ENCODE results near the gene CS. TPM values are rescaled to one million over a fixed set of nuclear protein-coding genes. Genes with fewer than 3 reads are reported as not detected.

CS gene
- total RNA-seq, 4 donors from 2014 or later: 211 to 359 (median 271) TPM

- H3K4me3 ChIP-seq: no peak overlapping the region
- H3K9me3 ChIP-seq: no peaks in the 10 kb centered on the region
- H3K27ac ChIP-seq: peak overlapping the region; percentile 74 to 97 (median 83)
- in situ Hi-C loops (cut with MboI; ENCODE audit: low sequenced_read_pairs in 4 of 4) (no loop called here), intact Hi-C loops (cut with DNase I; ENCODE audit: low total_unique reads) (loop anchor here (10.0 kb wide), 2 partner anchors 374 to 546 kb away; partner anchors contain the start of genes BAZ2A and BLOC1S1)
- DNase-seq: peak in 1 of 2 donors; percentile 77
- TF ChIP-seq CTCF (IDR thresholded peaks at IDR 0.05 in 4 of 5, conservative IDR thresholded peaks at IDR 0.05 in 1 of 5) (no peak), POLR2A (IDR thresholded peaks at IDR 0.05) (no peak)
- H3K4me1 ChIP-seq: peaks cover 31 to 41% of the 10 kb centered on the region in 2 donors
- peaks cover 0 to 5% of the 10 kb centered on the region in 2 donors for H3K36me3 ChIP-seq
- H3K27me3 ChIP-seq: no peaks in the 10 kb centered on the region
- peak in 1 of 2 donors; percentile 26 for ATAC-seq
Measured at GRCh38 chr12:56260921-56261320, 39.2 kb downstream of the CS start.

GRCh38 chr12:56260380-56260779 is 39.8 kb downstream of the CS start:
- Histone ChIP-seq H3K9me3 (no peaks in the 10 kb centered on the region), H3K4me1 (peaks cover 33 to 47% of the 10 kb centered on the region in 2 donors), H3K27me3 (no peaks in the 10 kb centered on the region), H3K4me3 (no peak overlapping the region), H3K27ac (peak overlapping the region; percentile 74 to 97 (median 83)), H3K36me3 (peaks cover 0 to 10% of the 10 kb centered on the region in 2 donors)
- intact Hi-C loops (cut with DNase I; ENCODE audit: low total_unique reads): loop anchor here (10.0 kb wide), 2 partner anchors 374 to 546 kb away; partner anchors contain the start of genes BAZ2A and BLOC1S1
- in situ Hi-C loops (cut with MboI; ENCODE audit: low sequenced_read_pairs in 4 of 4): no loop called here
- TF ChIP-seq POLR2A (IDR thresholded peaks at IDR 0.05) (no peak), CTCF (IDR thresholded peaks at IDR 0.05 in 4 of 5, conservative IDR thresholded peaks at IDR 0.05 in 1 of 5) (no peak)
- ATAC-seq (no peak), DNase-seq (peak in 1 of 2 donors; percentile 33)

- ATAC-seq: no peak
- Histone ChIP-seq H3K9me3 (no peaks in the 10 kb centered on the region), H3K27me3 (no peaks in the 10 kb centered on the region), H3K36me3 (peaks cover 0 to 26% of the 10 kb centered on the region in 2 donors), H3K27ac (peak overlapping the region; percentile 89 to 97 (median 91)), H3K4me3 (peak overlapping the region; percentile 67 to 98 (median 79)), H3K4me1 (peaks cover 33 to 48% of the 10 kb centered on the region in 2 donors)
- in situ Hi-C loops (cut with MboI; ENCODE audit: low sequenced_read_pairs in 4 of 4): no loop called here
- TF ChIP-seq CTCF (IDR thresholded peaks at IDR 0.05 in 4 of 5, conservative IDR thresholded peaks at IDR 0.05 in 1 of 5) (no peak), POLR2A (IDR thresholded peaks at IDR 0.05) (no peak)
- intact Hi-C loops (cut with DNase I; ENCODE audit: low total_unique reads): loop anchor here (2.0 kb wide), 1 partner anchor 140 kb away; the partner anchor contains the start of gene ZC3H10
- no peak for DNase-seq
Measured at GRCh38 chr12:56258820-56259183, 41.3 kb downstream of the CS start.

- ATAC-seq (peak; percentile 67 to 79), DNase-seq (peak; percentile 40 to 58)
- Histone ChIP-seq H3K9me3 (no peaks in the 10 kb centered on the region), H3K27me3 (no peaks in the 10 kb centered on the region), H3K36me3 (peaks cover 0 to 32% of the 10 kb centered on the region in 2 donors), H3K4me1 (peaks cover 33 to 48% of the 10 kb centered on the region in 2 donors), H3K27ac (peak within 1 kb of the TSS; percentile 89 to 97 (median 91)), H3K4me3 (peak within 1 kb of the TSS; percentile 71 to 98 (median 79))
- TF ChIP-seq POLR2A (IDR thresholded peaks at IDR 0.05): peak; percentile 59 to 75
- peak; percentile 49 to 97 (median 87) for TF ChIP-seq CTCF (IDR thresholded peaks at IDR 0.05 in 4 of 5, conservative IDR thresholded peaks at IDR 0.05 in 1 of 5)
- in situ Hi-C loops (cut with MboI; ENCODE audit: low sequenced_read_pairs in 4 of 4) (no loop called here), intact Hi-C loops (cut with DNase I; ENCODE audit: low total_unique reads) (loop anchor here (2.0 kb wide), 1 partner anchor 139 kb away; the partner anchor contains the start of gene ZC3H10)
Measured at GRCh38 chr12:56258068-56258819, 41.9 kb downstream of the CS start, which contains the start of gene ANKRD52. Gene ANKRD52 (minus strand): TSS chr12:56258384. CDS start chr12:56258269, 115 bp downstream.

Data from gastrocnemius medialis (tissue), 4 donors.